GM10847 (cell line): Measurements from ENCODE around the gene UBL7.

ENCODE experiments used
- POLR2A ChIP-seq: IDR thresholded peaks from 2 replicates; pipeline ENCODE4 v1.6.1; 2011; ENCODE audit not compliant: insufficient read length; ENCODE audit errors: extremely low read depth

UBL7 gene

GRCh38 chr15:74460871-74461846, at the start of gene UBL7:
TSS of gene UBL7 (minus strand) at chr15:74461160. CDS start at chr15:74458867, 2,293 bp downstream.
- TF ChIP-seq POLR2A, result peak; percentile 92

GRCh38 chr15:74506515-74506840, 45.5 kb upstream of the UBL7 start:
- no peak for TF ChIP-seq POLR2A

- no peak for TF ChIP-seq POLR2A
Measured at GRCh38 chr15:74505837-74506514, 45.0 kb upstream of the UBL7 start.

- no peak for TF ChIP-seq POLR2A
Measured at GRCh38 chr15:74504836-74505235, 43.9 kb upstream of the UBL7 start.

GRCh38 chr15:74504418-74504817, 43.5 kb upstream of the UBL7 start:
- no peak for TF ChIP-seq POLR2A

- no peak for TF ChIP-seq POLR2A
Measured at GRCh38 chr15:74502301-74502700, 41.3 kb upstream of the UBL7 start.

GRCh38 chr15:74500401-74500800, 39.4 kb upstream of the UBL7 start:
- TF ChIP-seq POLR2A, result no peak

GRCh38 chr15:74499366-74499765, 38.4 kb upstream of the UBL7 start:
- no peak for TF ChIP-seq POLR2A

GRCh38 chr15:74497584-74497983, 36.6 kb upstream of the UBL7 start:
- TF ChIP-seq POLR2A, result no peak

GRCh38 chr15:74496648-74497047, 35.7 kb upstream of the UBL7 start:
- no peak for TF ChIP-seq POLR2A

GRCh38 chr15:74490339-74490689, 29.4 kb upstream of the UBL7 start:
- no peak for TF ChIP-seq POLR2A

- TF ChIP-seq POLR2A, result no peak
Measured at GRCh38 chr15:74489518-74490338, 28.8 kb upstream of the UBL7 start.

- no peak for TF ChIP-seq POLR2A
Measured at GRCh38 chr15:74488776-74489175, 27.8 kb upstream of the UBL7 start.

GRCh38 chr15:74482661-74483060, 21.7 kb upstream of the UBL7 start:
- TF ChIP-seq POLR2A, result no peak

GRCh38 chr15:74470631-74471395, 9.9 kb upstream of the UBL7 start:
- TF ChIP-seq POLR2A, result no peak
